ENCODE results near the gene PSD. TPM values are rescaled to one million over a fixed set of nuclear protein-coding genes. Genes with fewer than 3 reads are reported as not detected.
A peak's percentile ranks its signal among the peaks of the same experiment; 100 is the strongest.

PSD gene
- total RNA-seq, 2 experiments from 2014 or later = 2.2 to 10.2 TPM

DNA sequence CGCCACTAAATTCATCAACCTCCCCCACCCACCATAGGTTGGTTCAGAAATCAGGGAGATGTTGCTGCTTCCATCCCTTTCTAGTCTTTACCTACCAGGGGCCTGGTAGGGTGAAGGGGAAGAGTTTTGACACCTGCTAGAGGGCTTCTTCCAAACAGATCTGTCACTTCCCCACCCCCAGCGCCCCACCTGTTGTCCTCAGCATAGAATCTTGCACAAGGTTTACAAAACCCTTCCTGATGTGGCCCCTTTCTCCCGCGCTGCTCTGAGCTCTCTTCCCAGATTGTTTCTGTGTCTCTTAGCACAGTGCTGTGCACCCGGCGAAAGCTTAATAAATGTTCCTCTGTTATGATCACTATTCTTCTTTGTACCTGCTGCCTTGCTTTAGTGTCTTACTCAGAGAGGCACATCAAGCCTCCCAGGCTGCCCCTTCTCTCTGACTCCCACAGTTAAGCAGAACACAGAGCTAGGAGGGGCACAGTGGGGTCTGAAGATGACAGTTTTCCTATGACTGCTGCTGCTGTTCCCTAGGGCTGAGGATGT, 44.0 kb upstream of the PSD start:
- Histone ChIP-seq H3K36me3 (ENCODE audit: insufficient read depth, low read length) (no peaks in the 10 kb centered on the region), H3K79me2 (ENCODE audit: insufficient read depth, low read depth, low read length) (peaks cover 18% of the 10 kb centered on the region; the same call in 1 of the 2 replicates), H3K4me3 (ENCODE audit: low read depth, low read length, poor library complexity, severe bottlenecking) (peak overlapping the region; percentile 78), H2AFZ (ENCODE audit: low read length) (no peak overlapping the region), H3K27ac (ENCODE audit: low read depth, low read length, poor library complexity, severe bottlenecking) (peak overlapping the region; percentile 73), H3K4me2 (ENCODE audit: low read length) (peak overlapping the region; percentile 97), H3K9me2 (ENCODE audit: insufficient read depth, low read length) (no peaks in the 10 kb centered on the region), H3K9me3 (ENCODE audit: low read length) (no peaks in the 10 kb centered on the region), H4K20me1 (ENCODE audit: insufficient read depth, low read length) (no peaks in the 10 kb centered on the region), H3K4me1 (ENCODE audit: insufficient read depth, low read length, poor library complexity, severe bottlenecking) (peaks cover 29% of the 10 kb centered on the region)
- peak; percentile 37 for DNase-seq (ENCODE audit: low spot score)
- intact Hi-C loops (cut with micrococcal nuclease; ENCODE audit: unreplicated experiment) = loop anchor here (5.0 kb wide), 1 partner anchor 65 kb away; the partner anchor contains the start of gene NFKB2
- ChIA-PET CTCF (ENCODE audit: unreplicated experiment) (interaction anchor here (1.5 kb wide), 1 partner anchor 13 kb away, joined by 4 read pairs; no protein-coding TSS in a partner anchor), POLR2A (interaction anchor here (2.1 to 4.6 kb wide), 3 partner anchors 12 to 42 kb away, joined by 6 to 49 read pairs (median 9); partner anchors contain the start of genes C10orf95, CUEDC2 and FBXL15)
- no TSS peak for BruUV-seq (replicated peaks)
- no peak for TF ChIP-seq EZH2phosphoT487 (IDR thresholded peaks at IDR 0.05; ENCODE audit: borderline replicate concordance, low read depth, low read length)
- TF ChIP-seq, protein P1, sequence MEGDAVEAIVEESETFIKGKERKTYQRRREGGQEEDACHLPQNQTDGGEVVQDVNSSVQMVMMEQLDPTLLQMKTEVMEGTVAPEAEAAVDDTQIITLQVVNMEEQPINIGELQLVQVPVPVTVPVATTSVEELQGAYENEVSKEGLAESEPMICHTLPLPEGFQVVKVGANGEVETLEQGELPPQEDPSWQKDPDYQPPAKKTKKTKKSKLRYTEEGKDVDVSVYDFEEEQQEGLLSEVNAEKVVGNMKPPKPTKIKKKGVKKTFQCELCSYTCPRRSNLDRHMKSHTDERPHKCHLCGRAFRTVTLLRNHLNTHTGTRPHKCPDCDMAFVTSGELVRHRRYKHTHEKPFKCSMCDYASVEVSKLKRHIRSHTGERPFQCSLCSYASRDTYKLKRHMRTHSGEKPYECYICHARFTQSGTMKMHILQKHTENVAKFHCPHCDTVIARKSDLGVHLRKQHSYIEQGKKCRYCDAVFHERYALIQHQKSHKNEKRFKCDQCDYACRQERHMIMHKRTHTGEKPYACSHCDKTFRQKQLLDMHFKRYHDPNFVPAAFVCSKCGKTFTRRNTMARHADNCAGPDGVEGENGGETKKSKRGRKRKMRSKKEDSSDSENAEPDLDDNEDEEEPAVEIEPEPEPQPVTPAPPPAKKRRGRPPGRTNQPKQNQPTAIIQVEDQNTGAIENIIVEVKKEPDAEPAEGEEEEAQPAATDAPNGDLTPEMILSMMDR (conservative IDR thresholded peaks at IDR 0.05; ENCODE audit: low read length) = no peak

DNA sequence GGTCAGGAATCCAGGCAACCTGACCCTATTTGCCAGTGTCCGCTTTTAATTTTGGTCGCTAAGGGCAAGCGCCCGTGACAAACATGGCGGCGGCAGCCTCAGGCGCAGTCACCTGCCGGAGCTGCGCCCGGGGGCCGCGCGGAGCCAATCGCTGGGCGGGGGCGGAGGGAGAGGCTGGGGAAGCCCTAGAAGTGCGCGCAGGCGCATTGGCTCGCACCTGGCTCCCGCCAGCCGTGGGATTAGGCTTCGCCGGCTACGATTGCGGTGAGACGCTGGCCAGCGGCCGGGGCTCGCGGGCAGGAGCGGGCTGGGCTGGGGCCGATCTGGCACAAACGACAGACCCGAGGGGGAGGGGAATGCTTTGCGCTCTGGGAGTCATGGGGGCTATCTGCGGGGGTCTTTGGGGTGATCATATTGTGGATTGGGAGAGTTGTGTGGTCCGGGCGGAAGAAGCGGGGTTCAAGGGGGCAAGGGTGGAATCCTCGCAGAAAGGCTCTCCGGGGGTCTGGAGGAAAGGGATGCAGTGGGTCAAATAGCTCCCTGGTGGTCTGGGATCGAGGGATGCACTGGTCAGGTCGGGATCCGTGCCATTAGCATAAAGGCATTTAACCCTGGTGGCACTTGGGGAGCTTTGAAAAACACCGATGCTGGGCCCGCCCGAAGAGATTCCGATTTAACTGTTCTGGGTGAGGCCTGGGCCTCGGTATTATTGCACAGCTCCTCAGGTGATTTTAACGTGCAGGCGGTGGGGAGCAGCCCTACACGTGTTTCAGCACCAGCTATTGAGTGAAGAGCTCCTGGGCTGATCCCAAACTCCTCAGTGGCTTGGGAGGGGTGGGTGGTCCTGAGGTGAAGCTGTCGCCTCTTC, 42.8 kb upstream of the PSD start:
- Histone ChIP-seq H3K36me3 (ENCODE audit: insufficient read depth, low read length) (peaks cover 3% of the 10 kb centered on the region; the same call in 1 of the 2 replicates), H4K20me1 (ENCODE audit: insufficient read depth, low read length) (no peaks in the 10 kb centered on the region), H3K9me3 (ENCODE audit: low read length) (no peaks in the 10 kb centered on the region), H3K9me2 (ENCODE audit: insufficient read depth, low read length) (no peaks in the 10 kb centered on the region), H3K79me2 (ENCODE audit: insufficient read depth, low read depth, low read length) (peaks cover 18% of the 10 kb centered on the region; the same call in 1 of the 2 replicates), H3K4me3 (ENCODE audit: low read depth, low read length, poor library complexity, severe bottlenecking) (peak overlapping the region; percentile 78), H2AFZ (ENCODE audit: low read length) (peak overlapping the region; percentile 98), H3K4me2 (ENCODE audit: low read length) (peak overlapping the region; percentile 97), H3K27ac (ENCODE audit: low read depth, low read length, poor library complexity, severe bottlenecking) (peak overlapping the region; percentile 73), H3K4me1 (ENCODE audit: insufficient read depth, low read length, poor library complexity, severe bottlenecking) (peaks cover 29% of the 10 kb centered on the region)
- intact Hi-C loops (cut with micrococcal nuclease; ENCODE audit: unreplicated experiment) = loop anchor here (1.0 to 5.0 kb wide), 3 partner anchors 11 to 64 kb away; partner anchors contain the start of genes CUEDC2 and NFKB2
- ChIA-PET CTCF (ENCODE audit: unreplicated experiment) (interaction anchor here (0.5 kb wide), 1 partner anchor 15 kb away, joined by 3 read pairs; no protein-coding TSS in a partner anchor), POLR2A (interaction anchor here (0.6 to 4.6 kb wide), 8 partner anchors 10 to 459 kb away, joined by 3 to 49 read pairs (median 4); partner anchors contain the start of genes C10orf95, CUEDC2 and FBXL15)
- TF ChIP-seq EZH2phosphoT487 (IDR thresholded peaks at IDR 0.05; ENCODE audit: borderline replicate concordance, low read depth, low read length) = no peak
- TF ChIP-seq, protein P1 (conservative IDR thresholded peaks at IDR 0.05; ENCODE audit: low read length) = no peak
- no TSS peak for BruUV-seq (replicated peaks)
- peak; percentile 96 for DNase-seq (ENCODE audit: low spot score)

Data from OCI-LY7 (cell line).